Activated CD4-positive, alpha-beta T cell treated with anti-CD3 and anti-CD28 coated beads, Interleukin-2, amount 10 ng/mL, durations not matched to agents 7 days and 5 days (primary cell): ENCODE results near the gene FUT7. TPM values are rescaled to one million over a fixed set of nuclear protein-coding genes. Genes with fewer than 3 reads are reported as not detected.

Experiments
- CTCF ChIA-PET: fragments of 350-600 bp; sonication (Branson Sonifier 250); formaldehyde crosslinking; loops from one replicate; lab custom pipeline; 2021; ENCODE audit warnings: antibody characterized with exemption; lab: Charles Lee
- POLR2A ChIA-PET: fragments of 350-600 bp; sonication (Branson Sonifier 250); formaldehyde crosslinking; loops from one replicate; lab custom pipeline; 2021; ENCODE audit warnings: antibody characterized with exemption; lab: Charles Lee
- DNase-seq: peaks from one replicate; pipeline ENCODE4 v3.0.0-alpha.2; 2020
- H3K27ac Mint-ChIP-seq: one replicate; pipeline ENCODE4 v1.8.0; 2021; ENCODE audit warnings: mild to moderate bottlenecking, moderate library complexity, mixed read lengths
- H3K27me3 Mint-ChIP-seq: one replicate; pipeline ENCODE4 v1.8.0; 2021; ENCODE audit warnings: mixed read lengths
- H3K36me3 Mint-ChIP-seq: one replicate; pipeline ENCODE4 v1.8.0; 2021; ENCODE audit warnings: low read depth, mixed read lengths
- H3K4me1 Mint-ChIP-seq: one replicate; pipeline ENCODE4 v1.8.0; 2021; ENCODE audit warnings: mixed read lengths
- H3K4me3 Mint-ChIP-seq: one replicate; pipeline ENCODE4 v1.8.0; 2021; ENCODE audit warnings: mild to moderate bottlenecking, moderate library complexity, mixed read lengths
- H3K9me3 Mint-ChIP-seq: one replicate; pipeline ENCODE4 v1.8.0; 2021; ENCODE audit warnings: mixed read lengths
- total RNA-seq, 2 experiments: library from RNA; stranded (reverse); gene quantifications; one replicate each; pipeline ENCODE4 v1.2.3, GENCODE V29; 2021

Gene FUT7
- total RNA-seq, 2 experiments from 2014 or later: 8.9 to 10.3 TPM

DNA sequence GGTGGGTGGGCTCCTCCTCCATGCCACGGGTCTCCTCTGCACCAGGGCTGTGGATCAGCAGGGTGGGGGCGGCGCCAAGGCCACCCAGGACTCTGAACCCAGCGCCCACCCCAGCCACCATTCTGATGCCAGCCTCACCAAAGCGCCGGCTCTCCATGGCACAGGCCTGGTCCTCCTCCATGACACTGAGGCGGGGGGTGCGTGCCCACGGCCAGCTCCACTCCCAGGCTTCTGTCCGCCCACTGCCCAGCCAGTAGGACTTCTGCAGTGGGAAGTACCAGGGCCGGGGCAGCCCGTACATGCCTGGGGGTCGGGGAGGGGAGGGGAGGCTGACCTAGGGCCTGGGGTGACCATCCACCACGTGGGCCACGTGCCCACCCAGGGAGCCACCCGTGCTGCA lies 15.5 kb downstream of the FUT7 start:
- H3K4me3 Mint-ChIP-seq: no peak overlapping the region
- H3K36me3 Mint-ChIP-seq: peaks cover 7% of the 10 kb centered on the region
- ChIA-PET CTCF (interaction anchor here (2.0 to 8.6 kb wide), 2 partner anchors 13 to 19 kb away, joined by 6 to 59 read pairs; partner anchors contain the start of genes ABCA2 and FUT7), POLR2A (no interaction called here)
- H3K27me3 Mint-ChIP-seq: no peaks in the 10 kb centered on the region
- H3K27ac Mint-ChIP-seq: no peak overlapping the region
- H3K4me1 Mint-ChIP-seq: no peaks in the 10 kb centered on the region
- no peaks in the 10 kb centered on the region for H3K9me3 Mint-ChIP-seq
- no peak for DNase-seq

DNA sequence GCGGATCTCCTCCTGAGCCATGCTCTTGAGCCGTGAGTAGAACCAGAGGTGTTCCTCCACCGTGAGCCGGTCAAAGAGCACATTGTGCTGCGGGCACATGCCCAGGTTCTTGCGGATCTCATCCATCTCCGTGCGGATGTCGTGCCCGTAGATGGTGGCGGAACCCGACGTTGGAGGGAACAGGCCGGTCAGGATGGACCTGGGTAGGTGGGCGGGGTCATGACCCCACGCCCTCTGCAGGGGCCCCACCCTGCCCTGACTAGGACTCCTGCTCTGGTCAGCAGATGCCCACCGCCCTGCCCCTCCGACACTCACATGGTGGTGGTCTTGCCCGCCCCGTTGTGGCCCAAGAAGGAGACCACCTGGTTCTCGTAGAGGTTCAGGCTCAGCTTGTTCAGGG lies 15.9 kb downstream of the FUT7 start:
- ChIA-PET CTCF (interaction anchor here (2.0 to 8.6 kb wide), 2 partner anchors 13 to 19 kb away, joined by 6 to 59 read pairs; partner anchors contain the start of genes ABCA2 and FUT7), POLR2A (no interaction called here)
- no peak overlapping the region for H3K27ac Mint-ChIP-seq
- no peaks in the 10 kb centered on the region for H3K27me3 Mint-ChIP-seq
- peaks cover 9% of the 10 kb centered on the region for H3K36me3 Mint-ChIP-seq
- H3K4me3 Mint-ChIP-seq: no peak overlapping the region
- no peak for DNase-seq
- H3K9me3 Mint-ChIP-seq: no peaks in the 10 kb centered on the region
- H3K4me1 Mint-ChIP-seq: no peaks in the 10 kb centered on the region

DNA sequence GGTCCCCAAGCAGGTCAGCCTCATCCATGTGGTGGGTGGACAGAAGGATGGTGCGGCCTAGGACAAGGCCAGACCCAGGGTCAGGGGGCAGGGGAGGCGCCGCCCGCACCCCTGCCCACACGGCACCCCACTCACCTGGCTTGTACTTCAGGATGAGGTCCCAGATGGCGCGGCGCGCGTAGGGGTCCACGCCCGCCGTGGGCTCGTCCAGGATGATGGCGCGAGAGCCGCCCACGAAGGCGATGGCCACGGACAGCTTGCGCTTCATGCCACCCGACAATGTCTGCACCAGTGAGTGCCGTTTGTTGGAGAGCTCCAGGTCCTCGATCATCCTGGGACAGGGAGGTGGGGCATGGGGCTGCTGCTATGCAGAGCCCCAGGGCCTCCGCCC lies 16.4 kb downstream of the FUT7 start:
- H3K4me1 Mint-ChIP-seq: no peaks in the 10 kb centered on the region
- CTCF ChIA-PET: interaction anchor here (2.0 to 8.6 kb wide), 2 partner anchors 14 to 20 kb away, joined by 6 to 59 read pairs; partner anchors contain the start of genes ABCA2 and FUT7
- no peaks in the 10 kb centered on the region for H3K9me3 Mint-ChIP-seq
- POLR2A ChIA-PET: no interaction called here
- no peaks in the 10 kb centered on the region for H3K27me3 Mint-ChIP-seq
- peaks cover 9% of the 10 kb centered on the region for H3K36me3 Mint-ChIP-seq
- no peak overlapping the region for H3K4me3 Mint-ChIP-seq
- no peak overlapping the region for H3K27ac Mint-ChIP-seq
- DNase-seq: no peak

DNA sequence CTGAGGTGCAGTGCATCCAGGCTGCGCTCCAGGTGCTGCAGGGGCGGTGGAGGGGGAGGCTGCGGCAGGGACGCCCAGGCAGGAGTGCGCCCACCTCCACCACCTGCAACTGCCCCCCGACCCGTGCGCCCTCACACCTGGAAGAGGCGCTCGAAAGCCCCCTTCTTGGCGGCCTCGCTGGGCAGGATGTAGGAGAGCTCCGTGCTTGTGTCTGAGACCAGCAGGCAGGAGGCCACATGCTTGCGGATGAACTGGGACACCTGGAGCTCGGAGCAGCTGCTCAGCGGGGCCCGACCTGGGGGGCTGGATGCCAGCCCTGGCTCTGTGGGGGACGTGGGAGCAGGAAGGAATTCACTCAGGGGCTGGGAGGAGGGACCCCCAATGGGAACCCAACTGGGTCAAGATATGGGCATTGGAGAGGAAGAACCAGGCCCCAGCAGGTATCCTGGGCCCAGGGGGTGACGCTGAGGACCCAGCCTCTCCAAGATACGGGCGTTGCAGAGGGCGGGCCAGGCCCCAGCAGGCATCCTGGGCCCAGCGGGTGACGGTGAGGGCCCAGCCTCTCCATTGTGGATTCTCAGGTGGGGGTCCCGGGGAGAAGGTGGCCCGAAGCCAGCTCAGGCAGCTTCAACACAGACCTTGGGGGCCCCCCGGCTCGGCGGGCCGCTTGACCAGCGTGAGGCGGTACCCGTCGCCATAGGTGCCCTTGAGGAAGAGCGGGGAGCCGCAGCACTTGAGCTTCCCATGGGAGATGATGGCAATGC lies 16.9 kb downstream of the FUT7 start:
- Mint-ChIP-seq H3K36me3 (peaks cover 9% of the 10 kb centered on the region), H3K27me3 (no peaks in the 10 kb centered on the region), H3K4me3 (no peak overlapping the region), H3K27ac (no peak overlapping the region), H3K9me3 (no peaks in the 10 kb centered on the region), H3K4me1 (no peaks in the 10 kb centered on the region)
- CTCF ChIA-PET: interaction anchor here (2.0 to 8.6 kb wide), 2 partner anchors 14 to 20 kb away, joined by 6 to 59 read pairs; partner anchors contain the start of genes ABCA2 and FUT7
- POLR2A ChIA-PET: no interaction called here
- DNase-seq: no peak

DNA sequence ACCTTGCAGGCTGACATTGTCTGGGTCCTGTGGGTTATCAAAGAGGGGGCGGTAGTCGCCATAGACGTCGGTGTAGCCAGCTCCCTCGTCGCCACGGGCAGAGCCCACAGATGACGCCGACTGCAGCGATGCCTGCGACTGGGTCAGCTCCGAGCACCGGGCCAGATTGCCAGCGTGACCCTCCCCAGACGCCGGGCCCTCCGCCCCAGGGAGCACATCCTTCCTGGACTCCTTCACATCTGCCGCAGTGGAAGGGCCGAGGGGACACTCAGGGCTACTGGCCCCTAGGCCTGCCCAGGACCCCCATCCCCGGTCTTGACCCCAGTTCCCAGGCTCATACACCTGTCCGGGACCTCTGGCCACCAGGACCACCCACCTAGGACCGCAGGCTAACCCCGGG lies 17.7 kb downstream of the FUT7 start:
- Mint-ChIP-seq H3K4me1 (no peaks in the 10 kb centered on the region), H3K36me3 (peaks cover 9% of the 10 kb centered on the region), H3K9me3 (no peaks in the 10 kb centered on the region), H3K27me3 (no peaks in the 10 kb centered on the region), H3K27ac (no peak overlapping the region), H3K4me3 (no peak overlapping the region)
- ChIA-PET CTCF (interaction anchor here (0.5 to 8.6 kb wide), 3 partner anchors 15 to 270 kb away, joined by 3 to 59 read pairs (median 3); partner anchors contain the start of genes ABCA2 and FUT7), POLR2A (no interaction called here)
- no peak for DNase-seq

DNA sequence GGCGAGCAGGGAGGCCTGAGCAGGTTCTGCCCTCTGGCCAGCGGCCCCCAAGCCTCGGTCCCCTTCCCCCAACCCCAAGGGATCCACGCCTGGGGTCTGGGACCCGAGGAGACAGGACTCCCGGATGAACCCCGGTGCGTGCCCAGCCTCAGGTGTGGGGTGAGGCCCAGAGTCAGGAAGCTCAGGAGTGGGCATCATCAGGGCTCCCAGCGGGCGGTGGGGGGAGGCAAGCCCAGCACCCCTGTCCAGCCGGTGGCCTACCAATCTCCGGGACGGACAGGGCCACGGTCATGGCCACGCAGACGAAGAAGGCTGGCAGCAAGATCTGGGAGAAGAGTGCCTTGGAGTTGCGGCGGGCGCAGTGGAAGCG lies 18.3 kb downstream of the FUT7 start:
- Mint-ChIP-seq H3K4me1 (no peaks in the 10 kb centered on the region), H3K4me3 (no peak overlapping the region), H3K27ac (no peak overlapping the region), H3K9me3 (no peaks in the 10 kb centered on the region), H3K36me3 (peaks cover 9% of the 10 kb centered on the region), H3K27me3 (no peaks in the 10 kb centered on the region)
- ChIA-PET POLR2A (no interaction called here), CTCF (interaction anchor here (0.9 to 8.6 kb wide), 2 partner anchors 16 to 21 kb away, joined by 3 to 59 read pairs; partner anchors contain the start of genes ABCA2 and FUT7)
- DNase-seq: no peak

DNA sequence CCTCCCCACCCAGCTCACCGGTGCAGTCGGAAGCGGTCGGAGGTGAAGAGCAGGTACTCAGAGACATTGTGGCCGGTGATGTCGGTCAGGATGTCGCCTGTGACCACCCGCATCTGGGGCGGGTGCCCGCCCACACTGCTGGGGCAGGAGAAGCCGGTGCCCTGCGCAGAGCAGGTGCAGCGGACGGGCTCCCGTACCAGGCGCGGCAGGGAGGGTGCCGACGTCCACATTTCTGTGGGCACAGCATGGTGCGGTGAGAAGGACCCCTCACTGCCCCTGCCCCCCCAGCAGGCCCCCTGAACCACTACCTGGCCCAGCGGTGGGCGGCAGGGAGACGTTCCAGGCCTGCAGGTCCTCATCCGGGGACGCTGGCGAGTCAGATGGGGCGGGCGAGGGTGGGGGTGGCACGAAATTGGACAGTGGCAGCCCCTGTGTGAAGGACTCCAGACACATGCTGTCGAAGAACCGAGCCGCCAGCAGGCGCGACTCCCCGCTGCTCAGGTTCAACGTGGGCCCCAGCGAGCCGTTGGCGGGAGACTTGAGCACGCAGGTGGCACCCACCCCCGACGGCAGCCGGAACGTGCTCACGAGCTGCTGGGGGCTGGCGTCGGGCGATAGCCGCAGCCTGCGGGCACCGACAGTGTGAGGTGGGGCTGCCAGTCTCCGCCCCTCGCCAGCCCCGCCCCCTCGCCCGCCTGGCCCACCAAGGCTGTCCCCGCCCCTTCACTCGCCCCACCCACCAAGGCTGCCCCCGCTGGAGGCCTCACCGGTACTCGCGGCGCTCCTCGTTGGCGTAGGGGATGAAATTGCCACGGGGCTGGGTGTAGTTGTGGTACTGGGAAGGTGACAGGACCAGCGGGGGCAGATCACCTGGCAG lies 19.0 kb downstream of the FUT7 start:
- H3K36me3 Mint-ChIP-seq: peaks cover 9% of the 10 kb centered on the region
- H3K27ac Mint-ChIP-seq: no peak overlapping the region
- H3K4me1 Mint-ChIP-seq: no peaks in the 10 kb centered on the region
- DNase-seq: no peak
- H3K27me3 Mint-ChIP-seq: no peaks in the 10 kb centered on the region
- H3K9me3 Mint-ChIP-seq: no peaks in the 10 kb centered on the region
- POLR2A ChIA-PET: no interaction called here
- CTCF ChIA-PET: interaction anchor here (0.9 kb wide), 1 partner anchor 22 kb away, joined by 3 read pairs; no protein-coding TSS in a partner anchor
- H3K4me3 Mint-ChIP-seq: no peak overlapping the region

DNA sequence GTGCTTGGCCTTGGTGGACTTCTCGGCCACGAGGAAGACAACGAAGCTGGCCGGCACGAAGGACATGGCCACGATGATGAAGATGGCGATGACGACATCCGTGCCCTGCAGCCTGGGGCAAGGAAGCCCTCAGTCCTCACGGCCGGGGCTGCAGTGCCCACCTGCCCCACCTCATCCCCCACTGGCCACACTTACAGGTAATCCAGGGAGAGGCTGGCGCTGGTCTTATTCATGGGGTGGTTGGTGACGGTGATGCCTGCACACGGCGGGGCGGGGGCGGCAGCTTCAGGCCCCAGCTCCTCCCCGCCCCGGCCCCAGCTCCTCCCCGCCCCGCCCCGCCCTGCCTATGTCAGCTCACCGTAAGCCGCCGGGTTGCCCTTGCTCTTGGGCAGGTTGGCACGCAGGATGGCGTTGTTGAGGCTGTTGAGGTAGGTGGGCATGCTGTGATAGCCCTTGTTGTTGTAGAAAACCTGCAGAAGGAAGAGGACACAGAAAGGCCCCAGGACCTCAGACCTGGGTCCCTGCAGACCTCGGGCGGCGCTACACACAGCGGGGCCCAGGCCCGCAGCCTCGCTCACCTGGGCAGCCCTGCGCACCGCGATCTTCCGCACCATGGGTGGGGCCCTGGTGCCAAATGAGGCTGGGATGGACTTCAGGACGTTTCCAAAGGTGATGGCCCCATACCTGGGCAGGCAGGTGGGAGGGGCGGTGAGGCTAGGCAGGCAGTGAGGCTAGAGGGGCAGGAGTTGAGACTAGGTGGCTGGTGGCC lies 19.8 kb downstream of the FUT7 start:
- H3K27ac Mint-ChIP-seq: no peak overlapping the region
- H3K27me3 Mint-ChIP-seq: no peaks in the 10 kb centered on the region
- H3K4me3 Mint-ChIP-seq: no peak overlapping the region
- H3K4me1 Mint-ChIP-seq: no peaks in the 10 kb centered on the region
- H3K9me3 Mint-ChIP-seq: no peaks in the 10 kb centered on the region
- POLR2A ChIA-PET: no interaction called here
- peaks cover 9% of the 10 kb centered on the region for H3K36me3 Mint-ChIP-seq
- DNase-seq: no peak
- CTCF ChIA-PET: interaction anchor here (1.0 kb wide), 1 partner anchor 18 kb away, joined by 4 read pairs; no protein-coding TSS in a partner anchor

DNA sequence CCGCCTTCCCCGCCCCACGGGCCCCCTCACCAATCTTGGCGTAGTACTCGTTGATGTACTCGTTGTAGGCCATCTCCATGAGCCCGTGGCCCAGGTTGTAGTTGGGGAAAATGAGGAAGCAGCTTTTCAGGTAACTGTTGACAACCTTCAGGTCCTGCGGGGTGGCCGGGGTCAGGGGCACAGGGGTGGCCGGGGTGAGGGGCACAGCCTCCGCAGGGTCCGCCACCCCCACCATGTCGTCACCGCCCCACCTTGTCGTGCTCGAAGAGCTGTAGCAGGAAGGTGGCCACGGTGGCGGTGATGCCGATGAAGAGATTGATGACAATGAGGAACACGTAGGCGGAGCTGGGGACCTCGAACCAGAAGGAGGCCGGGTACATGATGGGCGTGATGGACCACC lies 20.7 kb downstream of the FUT7 start:
- H3K4me3 Mint-ChIP-seq: no peak overlapping the region

DNA sequence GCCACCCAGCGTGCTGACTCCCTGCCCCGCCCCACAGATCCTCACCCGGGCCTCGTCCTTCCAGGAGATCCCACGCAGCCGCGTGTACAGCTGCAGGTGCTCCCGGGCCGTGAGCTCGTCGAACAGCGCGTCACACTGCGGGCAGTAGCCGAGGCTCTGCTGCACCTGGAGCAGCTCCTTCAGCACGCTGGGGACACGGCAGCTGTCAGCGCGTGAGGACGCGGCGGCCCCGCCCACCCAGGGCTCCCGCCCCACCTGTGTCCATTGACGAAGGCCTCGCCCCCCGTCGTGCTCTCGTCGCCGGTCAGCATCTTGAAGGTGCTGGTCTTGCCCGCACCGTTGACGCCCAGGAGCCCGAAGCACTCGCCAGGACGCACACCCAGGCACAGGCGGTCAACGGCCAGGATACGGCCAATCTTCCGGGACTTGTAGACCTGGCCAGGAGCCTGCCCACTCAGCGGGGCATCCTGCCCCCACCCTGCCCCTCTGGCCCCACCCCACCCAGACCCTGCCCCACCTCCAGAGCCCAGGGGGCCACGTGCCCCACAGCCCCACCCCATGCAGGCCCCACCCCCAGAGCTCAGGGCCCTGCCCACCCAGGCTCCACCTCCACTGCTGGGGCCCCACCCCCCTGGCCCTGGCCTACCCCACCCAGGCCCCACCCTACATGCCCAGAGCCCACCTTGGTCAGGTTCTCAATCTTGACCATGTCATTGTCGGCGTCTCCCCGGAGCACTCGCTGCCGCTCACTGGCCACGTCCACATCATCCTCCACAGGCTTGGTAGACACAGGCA lies 21.8 kb downstream of the FUT7 start:
- Mint-ChIP-seq H3K36me3 (peaks cover 6% of the 10 kb centered on the region), H3K4me1 (no peaks in the 10 kb centered on the region), H3K9me3 (no peaks in the 10 kb centered on the region), H3K27me3 (no peaks in the 10 kb centered on the region), H3K4me3 (no peak overlapping the region), H3K27ac (no peak overlapping the region)
- ChIA-PET POLR2A (no interaction called here), CTCF (interaction anchor here (0.8 to 1.2 kb wide), 2 partner anchors 19 to 25 kb away, joined by 3 to 6 read pairs; no protein-coding TSS in a partner anchor)
- no peak for DNase-seq

More for the DNA sequence above, 20.7 kb downstream of the FUT7 start:
- H3K27me3 Mint-ChIP-seq: no peaks in the 10 kb centered on the region
- no peaks in the 10 kb centered on the region for H3K9me3 Mint-ChIP-seq
- no peak for DNase-seq
- no peaks in the 10 kb centered on the region for H3K4me1 Mint-ChIP-seq
- peaks cover 6% of the 10 kb centered on the region for H3K36me3 Mint-ChIP-seq
- H3K27ac Mint-ChIP-seq: no peak overlapping the region
- ChIA-PET POLR2A (no interaction called here), CTCF (interaction anchor here (1.0 kb wide), 1 partner anchor 19 kb away, joined by 4 read pairs; no protein-coding TSS in a partner anchor)

DNA sequence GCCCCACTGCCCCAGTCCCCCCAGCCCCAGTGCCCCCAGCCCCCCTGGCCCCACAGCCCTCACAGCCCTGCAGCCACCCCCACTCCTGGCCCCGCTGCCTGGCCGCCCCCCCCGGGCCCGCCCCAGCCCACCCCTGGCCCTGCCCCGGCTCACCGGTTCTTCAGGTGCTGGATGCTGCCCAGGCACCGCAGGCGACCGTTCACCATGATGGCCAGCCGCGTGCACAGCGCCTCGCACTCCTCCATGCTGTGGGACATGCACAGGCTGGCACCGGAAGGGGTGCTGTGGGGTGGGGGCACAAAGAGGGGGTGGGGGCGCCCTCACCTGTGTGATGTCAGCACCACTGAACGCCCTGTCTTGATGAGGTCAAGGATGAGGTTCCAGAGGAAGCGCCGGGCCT lies 22.7 kb downstream of the FUT7 start:
- CTCF ChIA-PET: interaction anchor here (0.8 to 1.2 kb wide), 2 partner anchors 20 to 26 kb away, joined by 3 to 6 read pairs; no protein-coding TSS in a partner anchor
- no peaks in the 10 kb centered on the region for H3K9me3 Mint-ChIP-seq
- no peaks in the 10 kb centered on the region for H3K27me3 Mint-ChIP-seq
- no peak for DNase-seq
- H3K27ac Mint-ChIP-seq: no peak overlapping the region
- H3K4me3 Mint-ChIP-seq: no peak overlapping the region
- peaks cover 6% of the 10 kb centered on the region for H3K36me3 Mint-ChIP-seq
- H3K4me1 Mint-ChIP-seq: no peaks in the 10 kb centered on the region
- POLR2A ChIA-PET: no interaction called here
